ENCODE data around the gene SGO1.

The SGO1 gene

GRCh38 chr3:20160230-20160629 lies 25.8 kb downstream of the SGO1 start:
- DNase-seq (ENCODE audit: low read depth in 1 of 2, low spot score in 1 of 2): no peak

- no peak for DNase-seq (ENCODE audit: low read depth in 1 of 2, low spot score in 1 of 2)
Observed at GRCh38 chr3:20154928-20155327, 31.1 kb downstream of the SGO1 start.

- DNase-seq (ENCODE audit: low read depth in 1 of 2, low spot score in 1 of 2): no peak
Observed at GRCh38 chr3:20154078-20154477, 31.9 kb downstream of the SGO1 start.

GRCh38 chr3:20148466-20148865 lies 37.5 kb downstream of the SGO1 start:
- no peak for DNase-seq (ENCODE audit: low read depth in 1 of 2, low spot score in 1 of 2)

- no peak for DNase-seq (ENCODE audit: low read depth in 1 of 2, low spot score in 1 of 2)
Observed at GRCh38 chr3:20147361-20147760, 38.6 kb downstream of the SGO1 start.

- no peak for DNase-seq (ENCODE audit: low read depth in 1 of 2, low spot score in 1 of 2)
Observed at GRCh38 chr3:20146301-20146700, 39.7 kb downstream of the SGO1 start.

GRCh38 chr3:20145874-20146273 lies 40.1 kb downstream of the SGO1 start:
- DNase-seq (ENCODE audit: low read depth in 1 of 2, low spot score in 1 of 2): no peak

- DNase-seq (ENCODE audit: low read depth in 1 of 2, low spot score in 1 of 2): no peak
Observed at GRCh38 chr3:20143519-20143918, 42.5 kb downstream of the SGO1 start.

- DNase-seq (ENCODE audit: low read depth in 1 of 2, low spot score in 1 of 2): no peak
Observed at GRCh38 chr3:20142517-20142916, 43.5 kb downstream of the SGO1 start.

- no peak for DNase-seq (ENCODE audit: low read depth in 1 of 2, low spot score in 1 of 2)
Observed at GRCh38 chr3:20141851-20142250, 44.2 kb downstream of the SGO1 start.

- DNase-seq (ENCODE audit: low read depth in 1 of 2, low spot score in 1 of 2): no peak
Observed at GRCh38 chr3:20141316-20141715, 44.7 kb downstream of the SGO1 start.

GRCh38 chr3:20140881-20141280 lies 45.1 kb downstream of the SGO1 start:
- DNase-seq (ENCODE audit: low read depth in 1 of 2, low spot score in 1 of 2): no peak

GRCh38 chr3:20137647-20138046 lies 48.4 kb downstream of the SGO1 start:
- no peak for DNase-seq (ENCODE audit: low read depth in 1 of 2, low spot score in 1 of 2)

GRCh38 chr3:20136231-20136630 lies 49.8 kb downstream of the SGO1 start:
- no peak for DNase-seq (ENCODE audit: low read depth in 1 of 2, low spot score in 1 of 2)

- DNase-seq (ENCODE audit: low read depth in 1 of 2, low spot score in 1 of 2): no peak
Observed at GRCh38 chr3:20130106-20130505, 55.9 kb downstream of the SGO1 start.

GRCh38 chr3:20128358-20128757 lies 57.6 kb downstream of the SGO1 start:
- no peak for DNase-seq (ENCODE audit: low read depth in 1 of 2, low spot score in 1 of 2)

GRCh38 chr3:20125897-20126296 lies 60.1 kb downstream of the SGO1 start:
- no peak for DNase-seq (ENCODE audit: low read depth in 1 of 2, low spot score in 1 of 2)

- no peak for DNase-seq (ENCODE audit: low read depth in 1 of 2, low spot score in 1 of 2)
Observed at GRCh38 chr3:20125289-20125688, 60.7 kb downstream of the SGO1 start.

- no peak for DNase-seq (ENCODE audit: low read depth in 1 of 2, low spot score in 1 of 2)
Observed at GRCh38 chr3:20123131-20123652, 62.8 kb downstream of the SGO1 start.

- no peak for DNase-seq (ENCODE audit: low read depth in 1 of 2, low spot score in 1 of 2)
Observed at GRCh38 chr3:20121088-20121487, 64.9 kb downstream of the SGO1 start.
